OCI-LY1 (cell line): ENCODE measurements around the gene CISH.

ENCODE experiments used
- CTCF ChIP-seq: fragments of 200-600 bp; sonication (generic), shearing (Covaris generic); IDR thresholded peaks from 2 replicates; pipeline ENCODE4 v1.5.1; 2017; ENCODE audit warnings: mild to moderate bottlenecking, antibody characterized with exemption, low read length, moderate library complexity, mixed read lengths
- EZH2 ChIP-seq: fragments of 200-600 bp; sonication (generic), shearing (Covaris generic); IDR thresholded peaks from 2 replicates; pipeline ENCODE4 v1.8.0; 2017; ENCODE audit warnings: borderline replicate concordance, mixed run types, mild to moderate bottlenecking, antibody characterized with exemption, low read length, moderate library complexity, mixed read lengths

DNA sequence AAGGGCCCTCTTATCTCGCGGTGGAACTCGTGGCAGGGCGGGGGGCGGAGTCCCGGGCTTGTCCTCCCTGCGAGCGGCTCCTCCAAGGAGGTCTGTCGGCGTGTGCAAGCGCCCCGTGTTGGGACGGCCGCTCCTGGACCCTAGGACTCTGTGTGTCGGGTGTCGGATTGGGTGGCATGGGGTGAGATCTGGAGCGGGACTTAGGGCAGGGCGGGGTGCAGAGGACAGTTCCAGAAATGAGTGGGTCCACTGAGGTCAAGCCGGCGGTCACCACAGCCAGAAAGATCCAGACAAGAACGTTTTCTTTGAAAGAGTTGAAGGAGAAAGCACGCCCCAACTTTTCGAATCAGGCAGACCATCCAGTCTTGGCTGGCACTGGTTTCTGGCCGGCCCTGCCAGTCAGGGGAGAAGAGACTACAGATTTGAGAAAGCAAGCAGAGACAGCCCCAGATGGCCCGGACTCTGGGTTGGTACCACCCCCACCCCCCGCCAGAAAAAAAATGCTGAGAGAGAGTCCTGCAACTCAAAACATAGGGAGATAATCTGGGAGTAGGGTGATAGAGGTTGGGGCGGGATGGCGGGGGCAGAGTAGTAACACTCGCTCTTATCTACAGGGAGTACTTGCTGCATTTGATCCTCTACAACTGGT is 784 bp upstream of the CISH start:
- TF ChIP-seq CTCF (no peak), EZH2 (no peak)
